AG09309 (cell line): ENCODE measurements around the gene HYAL1.
A peak's percentile ranks its signal among the peaks of the same experiment; 100 is the strongest.

Experiments
- DNase-seq: peaks from one replicate; pipeline ENCODE4 v3.0.0-alpha.2; 2010; ENCODE audit warnings: low read depth
- H3K4me3 ChIP-seq: 2 replicates; pipeline ENCODE4 v1.5.1; 2011; ENCODE audit warnings: mild to moderate bottlenecking, low read depth, low read length, moderate library complexity; ENCODE audit not compliant: control insufficient read depth
- TF ChIP-seq, protein P1 (sequence below): IDR thresholded peaks from 2 replicates; pipeline ENCODE4 v1.5.1; 2011; ENCODE audit warnings: mild to moderate bottlenecking, low read depth, low read length, inconsistent platforms; ENCODE audit not compliant: insufficient read depth, control insufficient read depth; ENCODE audit errors: missing control alignments

The HYAL1 gene

DNA sequence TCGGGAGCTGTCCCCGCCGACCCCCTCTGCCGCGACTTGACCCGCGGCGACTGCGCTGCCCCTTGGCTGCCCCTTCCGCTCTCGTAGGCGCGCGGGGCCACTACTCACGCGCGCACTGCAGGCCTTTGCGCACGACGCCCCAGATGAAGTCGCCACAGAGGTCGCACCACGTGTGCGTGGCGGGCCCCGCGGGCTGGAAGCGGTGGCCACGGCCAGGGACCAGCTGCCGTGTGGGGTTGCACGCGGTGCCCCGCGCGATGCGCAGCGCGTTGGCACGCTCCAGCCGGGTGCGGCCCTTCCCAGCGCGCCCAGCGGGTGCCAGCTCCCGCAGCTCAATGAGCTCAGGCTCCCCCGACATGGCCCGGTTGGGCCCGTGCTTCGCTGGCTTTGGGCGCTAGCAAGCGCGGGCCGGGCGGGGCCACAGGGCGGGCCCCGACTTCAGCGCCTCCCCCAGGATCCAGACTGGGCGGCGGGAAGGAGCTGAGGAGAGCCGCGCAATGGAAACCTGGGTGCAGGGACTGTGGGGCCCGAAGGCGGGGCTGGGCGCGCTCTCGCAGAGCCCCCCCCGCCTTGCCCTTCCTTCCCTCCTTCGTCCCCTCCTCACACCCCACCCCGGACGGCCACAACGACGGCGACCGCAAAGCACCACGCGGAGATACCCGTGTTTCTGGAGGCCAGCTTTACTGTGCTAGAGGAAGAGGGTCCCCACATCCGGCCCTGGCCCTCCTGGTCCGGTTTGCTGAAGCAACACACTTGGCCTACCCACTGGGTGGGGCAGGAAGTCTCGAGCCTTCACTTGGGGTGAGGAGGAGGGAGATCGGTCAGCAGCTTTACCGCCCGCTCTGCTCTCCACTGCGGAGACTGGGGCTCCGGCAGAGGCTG, 37.3 kb upstream of the HYAL1 start, which contains the start of gene RASSF1:
Gene RASSF1 (minus strand): TSS at position 389 of the 882 bp plus-strand sequence. CDS start 31 bp downstream, at position 358.
- peak within 1 kb of the TSS; percentile 61 for H3K4me3 ChIP-seq
- TF ChIP-seq, protein P1, sequence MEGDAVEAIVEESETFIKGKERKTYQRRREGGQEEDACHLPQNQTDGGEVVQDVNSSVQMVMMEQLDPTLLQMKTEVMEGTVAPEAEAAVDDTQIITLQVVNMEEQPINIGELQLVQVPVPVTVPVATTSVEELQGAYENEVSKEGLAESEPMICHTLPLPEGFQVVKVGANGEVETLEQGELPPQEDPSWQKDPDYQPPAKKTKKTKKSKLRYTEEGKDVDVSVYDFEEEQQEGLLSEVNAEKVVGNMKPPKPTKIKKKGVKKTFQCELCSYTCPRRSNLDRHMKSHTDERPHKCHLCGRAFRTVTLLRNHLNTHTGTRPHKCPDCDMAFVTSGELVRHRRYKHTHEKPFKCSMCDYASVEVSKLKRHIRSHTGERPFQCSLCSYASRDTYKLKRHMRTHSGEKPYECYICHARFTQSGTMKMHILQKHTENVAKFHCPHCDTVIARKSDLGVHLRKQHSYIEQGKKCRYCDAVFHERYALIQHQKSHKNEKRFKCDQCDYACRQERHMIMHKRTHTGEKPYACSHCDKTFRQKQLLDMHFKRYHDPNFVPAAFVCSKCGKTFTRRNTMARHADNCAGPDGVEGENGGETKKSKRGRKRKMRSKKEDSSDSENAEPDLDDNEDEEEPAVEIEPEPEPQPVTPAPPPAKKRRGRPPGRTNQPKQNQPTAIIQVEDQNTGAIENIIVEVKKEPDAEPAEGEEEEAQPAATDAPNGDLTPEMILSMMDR: no peak
- DNase-seq: no peak

DNA sequence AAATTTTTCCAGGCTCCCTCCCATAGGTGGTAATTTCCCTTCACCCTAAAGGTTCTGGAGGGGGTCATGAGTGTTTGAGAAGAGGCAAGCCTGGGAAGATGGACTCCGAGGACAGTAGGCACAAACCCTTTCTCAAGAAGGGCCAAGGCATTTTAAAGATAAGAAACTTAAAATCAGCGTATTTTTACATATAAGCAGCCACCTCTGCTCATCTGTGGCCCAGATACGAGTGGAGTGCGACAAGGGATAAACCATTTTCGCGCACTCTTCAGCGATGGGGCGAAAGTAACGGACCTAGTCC, 36.7 kb upstream of the HYAL1 start:
- TF ChIP-seq, protein P1: no peak
- DNase-seq: no peak
- peak overlapping the region; percentile 61 for H3K4me3 ChIP-seq

DNA sequence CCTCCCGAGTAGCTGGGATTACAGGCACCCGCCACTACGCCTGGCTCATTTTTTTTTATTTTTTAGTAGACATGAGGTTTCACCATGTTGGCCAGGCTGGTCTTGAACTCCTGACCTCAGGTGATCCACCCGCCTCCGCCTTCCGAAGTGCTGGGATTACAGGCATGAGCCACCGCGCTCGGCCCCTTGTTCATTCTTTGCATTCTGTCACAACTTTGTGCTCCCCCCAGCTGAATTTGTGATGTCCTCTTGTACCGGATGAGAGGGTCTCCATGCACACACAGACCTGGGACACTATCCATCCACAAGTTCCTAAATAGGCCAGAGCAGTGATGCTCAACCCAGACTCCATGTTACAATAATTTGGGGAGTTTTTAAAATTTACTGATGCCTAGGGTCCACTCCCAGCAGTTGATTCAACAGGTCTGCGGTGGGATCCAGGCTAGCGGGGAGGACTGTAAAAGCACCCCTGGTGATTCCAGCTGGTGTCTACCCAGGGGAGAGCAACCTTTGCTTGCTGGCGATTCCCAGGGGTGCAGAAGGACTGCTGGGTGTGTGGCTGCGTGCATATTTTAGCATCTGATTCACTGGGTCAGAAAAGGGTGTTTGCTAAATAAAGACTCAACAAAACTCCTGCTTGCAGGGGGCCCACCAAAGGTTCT, 36.2 kb upstream of the HYAL1 start:
- H3K4me3 ChIP-seq: peak overlapping the region; percentile 61
- TF ChIP-seq, protein P1: no peak
- DNase-seq: no peak

DNA sequence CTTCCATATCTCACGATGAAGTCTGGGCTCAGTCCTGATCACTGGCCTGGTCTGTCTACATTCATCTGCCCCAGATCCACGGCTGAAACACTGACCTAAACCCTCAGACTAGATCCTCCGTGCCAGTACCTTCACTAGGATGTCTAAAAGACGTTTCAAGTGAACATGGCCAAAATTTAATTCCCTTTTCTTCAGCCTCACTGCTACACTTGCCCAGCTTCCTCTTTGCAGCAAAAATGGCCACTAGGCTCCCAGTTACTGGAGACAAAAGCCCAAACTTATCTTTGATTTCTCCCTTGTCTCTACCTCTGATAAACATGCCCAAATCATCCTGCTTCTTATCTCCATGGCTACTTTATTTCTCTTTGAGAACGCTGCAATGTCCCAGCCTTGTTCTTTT, 35.6 kb upstream of the HYAL1 start:
- TF ChIP-seq, protein P1: no peak
- no peak overlapping the region; the same call in 1 of the 2 replicates for H3K4me3 ChIP-seq
- no peak for DNase-seq

DNA sequence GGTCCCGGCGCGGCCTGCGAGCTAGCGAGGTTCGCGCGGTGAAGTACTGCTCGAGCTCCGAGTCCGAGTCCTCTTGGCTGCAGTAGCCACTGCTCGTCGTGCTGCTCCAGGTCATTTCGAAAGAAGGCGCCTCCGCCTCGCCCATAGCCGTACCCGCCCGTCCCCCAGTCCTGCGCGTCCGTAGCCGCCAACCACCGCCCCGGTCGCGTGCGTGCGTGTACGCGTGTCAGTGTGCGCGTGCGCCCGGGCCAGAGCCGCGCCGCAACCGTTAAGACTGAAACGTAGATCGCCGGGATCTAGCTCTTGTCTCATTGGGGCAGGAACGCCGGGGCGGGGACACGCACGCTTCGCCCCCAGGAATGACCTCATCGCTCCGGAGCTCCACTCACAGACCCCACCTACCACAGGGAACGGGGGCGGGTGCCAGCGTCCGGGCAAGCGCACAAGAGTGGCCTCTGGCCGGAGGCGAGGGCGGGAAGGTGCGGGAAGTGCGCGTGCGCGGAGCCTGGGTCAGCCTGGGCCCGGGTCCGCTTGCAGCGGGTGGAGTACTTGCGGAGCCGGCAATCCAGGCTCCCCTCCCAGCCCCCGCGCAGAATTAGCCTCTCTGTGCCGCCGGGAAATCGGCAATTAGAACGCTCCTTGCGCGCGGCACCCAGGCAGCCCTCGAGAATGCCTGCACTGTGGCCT, 33.9 kb upstream of the HYAL1 start:
- DNase-seq: peak; percentile 98
- peak overlapping the region; percentile 90 for H3K4me3 ChIP-seq
- TF ChIP-seq, protein P1: no peak

DNA sequence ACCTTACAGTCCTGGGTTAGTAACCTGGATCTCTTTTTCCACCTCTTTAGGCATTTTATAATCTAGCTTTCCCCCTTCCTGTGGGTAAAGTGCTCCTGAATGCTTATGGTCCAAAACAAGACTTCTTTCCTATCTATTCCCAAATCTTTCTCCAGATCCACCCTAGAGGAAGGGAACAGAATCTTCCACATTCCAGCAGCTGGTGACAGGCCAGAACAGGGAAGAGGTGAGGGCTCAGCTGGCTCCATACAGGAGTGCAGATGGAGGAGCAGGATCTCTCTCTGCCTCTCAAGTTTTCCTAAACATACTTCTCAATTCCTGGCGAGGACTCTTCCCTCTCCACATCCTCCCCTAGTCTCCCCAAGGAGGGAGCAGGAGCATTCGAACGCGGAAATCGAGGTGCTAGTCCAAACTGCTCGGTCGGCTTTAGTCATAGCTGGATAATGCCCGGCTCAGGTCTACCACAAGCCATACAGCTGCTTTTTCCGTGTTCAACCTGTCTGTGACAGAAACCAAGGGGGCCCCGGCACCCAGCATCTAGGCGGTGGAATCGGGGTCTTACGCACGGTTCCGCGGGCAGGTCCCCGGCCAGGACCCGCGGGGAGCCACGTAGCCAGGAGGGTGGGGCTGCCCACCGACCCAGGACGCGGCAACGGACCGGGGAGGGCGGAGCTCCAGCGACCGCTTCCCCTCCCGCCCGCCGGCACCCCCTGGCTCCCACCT, 33.2 kb upstream of the HYAL1 start:
- DNase-seq: no peak
- peak overlapping the region; percentile 90 for H3K4me3 ChIP-seq
- TF ChIP-seq, protein P1: no peak
